ENCODE measurements around the gene LHPP.
"Not testable (repeated sequence)": the region's sequence is repeated elsewhere in the genome, so short reads cannot be mapped to it uniquely, and the experiment has no call there.

DNA sequence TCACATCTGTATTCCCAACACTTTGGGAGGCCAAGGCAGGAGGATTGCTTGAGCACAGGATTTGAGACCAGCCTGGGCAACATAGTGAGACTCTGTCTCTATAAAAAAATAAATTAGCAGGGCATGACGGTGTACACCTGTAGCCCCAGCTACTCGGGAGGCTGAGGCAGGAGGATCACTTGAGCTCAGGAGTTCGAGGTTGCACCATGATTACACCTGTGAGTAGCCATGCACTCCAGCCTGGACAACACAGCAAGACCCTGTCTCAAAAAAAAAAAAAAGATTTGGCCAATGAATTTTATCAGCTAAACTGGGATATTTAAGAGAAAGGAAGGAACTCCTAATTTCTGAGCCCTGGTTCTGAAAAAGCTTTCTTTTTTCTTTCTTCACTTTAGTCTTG is 87.5 kb downstream of the LHPP start:
- TF ChIP-seq POLR2AphosphoS5, SPI1, POLR2A (IDR thresholded peaks at IDR 0.05; ENCODE audit: low read depth, low read length): not testable (repeated sequence)
